ENCODE measurements around the gene DGKH.

- peak; percentile 82 for TF ChIP-seq CTCF (conservative IDR thresholded peaks at IDR 0.05)
- no peak for TF ChIP-seq EZH2 (IDR thresholded peaks at IDR 0.05; ENCODE audit: low read depth)
Measured at GRCh38 chr13:42110410-42111155, 62.1 kb downstream of the DGKH start.

All from PC-9 (cell line).